ENCODE results near the gene KCNJ14.

DNA sequence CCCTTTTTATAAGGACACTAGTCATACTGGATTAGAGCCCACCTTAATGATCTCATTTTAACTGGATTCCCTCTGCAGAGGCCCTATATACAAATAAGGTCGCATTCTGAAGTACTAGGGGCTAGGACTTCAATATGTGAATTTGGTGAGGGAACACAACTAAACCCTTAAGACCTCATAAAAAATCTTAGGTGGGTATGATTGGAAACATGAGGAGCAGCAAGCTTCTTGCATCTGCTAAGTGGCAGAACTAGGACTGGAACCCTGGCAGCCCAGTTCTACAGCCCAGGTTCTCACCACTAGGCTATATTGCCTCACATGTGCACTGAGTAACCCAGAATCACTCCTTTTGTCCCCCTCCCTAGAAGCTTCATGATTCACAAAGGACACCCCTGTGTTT is 26.7 kb upstream of the KCNJ14 start:
- TF ChIP-seq, protein P1, sequence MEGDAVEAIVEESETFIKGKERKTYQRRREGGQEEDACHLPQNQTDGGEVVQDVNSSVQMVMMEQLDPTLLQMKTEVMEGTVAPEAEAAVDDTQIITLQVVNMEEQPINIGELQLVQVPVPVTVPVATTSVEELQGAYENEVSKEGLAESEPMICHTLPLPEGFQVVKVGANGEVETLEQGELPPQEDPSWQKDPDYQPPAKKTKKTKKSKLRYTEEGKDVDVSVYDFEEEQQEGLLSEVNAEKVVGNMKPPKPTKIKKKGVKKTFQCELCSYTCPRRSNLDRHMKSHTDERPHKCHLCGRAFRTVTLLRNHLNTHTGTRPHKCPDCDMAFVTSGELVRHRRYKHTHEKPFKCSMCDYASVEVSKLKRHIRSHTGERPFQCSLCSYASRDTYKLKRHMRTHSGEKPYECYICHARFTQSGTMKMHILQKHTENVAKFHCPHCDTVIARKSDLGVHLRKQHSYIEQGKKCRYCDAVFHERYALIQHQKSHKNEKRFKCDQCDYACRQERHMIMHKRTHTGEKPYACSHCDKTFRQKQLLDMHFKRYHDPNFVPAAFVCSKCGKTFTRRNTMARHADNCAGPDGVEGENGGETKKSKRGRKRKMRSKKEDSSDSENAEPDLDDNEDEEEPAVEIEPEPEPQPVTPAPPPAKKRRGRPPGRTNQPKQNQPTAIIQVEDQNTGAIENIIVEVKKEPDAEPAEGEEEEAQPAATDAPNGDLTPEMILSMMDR (IDR thresholded peaks at IDR 0.05) = no peak
- TF ChIP-seq POLR2A (IDR thresholded peaks at IDR 0.05; ENCODE audit: low read depth) (no peak), POLR2AphosphoS5 (IDR thresholded peaks at IDR 0.05) (no peak), EP300 (IDR thresholded peaks at IDR 0.05) (no peak)
